ENCODE data around the gene PBX1.

DNA sequence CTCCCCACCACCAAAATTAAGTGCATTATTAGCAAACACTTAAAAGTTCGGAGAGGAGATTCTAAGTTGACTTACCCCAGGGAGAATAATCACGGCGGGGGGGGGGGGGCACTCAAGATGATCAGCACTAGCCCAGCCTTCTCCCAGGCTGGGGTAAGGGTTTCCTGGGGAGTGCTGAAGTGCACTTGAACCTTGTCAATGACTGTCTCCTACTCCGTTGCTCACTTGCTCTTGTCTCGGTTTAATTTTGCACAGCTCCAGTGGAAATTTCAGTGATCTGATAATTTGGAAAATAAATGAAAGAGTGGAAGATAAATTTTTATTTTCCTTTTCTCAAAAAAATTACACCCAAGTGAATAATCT is 59.2 kb downstream of the PBX1 start:
- TF ChIP-seq, protein P1, sequence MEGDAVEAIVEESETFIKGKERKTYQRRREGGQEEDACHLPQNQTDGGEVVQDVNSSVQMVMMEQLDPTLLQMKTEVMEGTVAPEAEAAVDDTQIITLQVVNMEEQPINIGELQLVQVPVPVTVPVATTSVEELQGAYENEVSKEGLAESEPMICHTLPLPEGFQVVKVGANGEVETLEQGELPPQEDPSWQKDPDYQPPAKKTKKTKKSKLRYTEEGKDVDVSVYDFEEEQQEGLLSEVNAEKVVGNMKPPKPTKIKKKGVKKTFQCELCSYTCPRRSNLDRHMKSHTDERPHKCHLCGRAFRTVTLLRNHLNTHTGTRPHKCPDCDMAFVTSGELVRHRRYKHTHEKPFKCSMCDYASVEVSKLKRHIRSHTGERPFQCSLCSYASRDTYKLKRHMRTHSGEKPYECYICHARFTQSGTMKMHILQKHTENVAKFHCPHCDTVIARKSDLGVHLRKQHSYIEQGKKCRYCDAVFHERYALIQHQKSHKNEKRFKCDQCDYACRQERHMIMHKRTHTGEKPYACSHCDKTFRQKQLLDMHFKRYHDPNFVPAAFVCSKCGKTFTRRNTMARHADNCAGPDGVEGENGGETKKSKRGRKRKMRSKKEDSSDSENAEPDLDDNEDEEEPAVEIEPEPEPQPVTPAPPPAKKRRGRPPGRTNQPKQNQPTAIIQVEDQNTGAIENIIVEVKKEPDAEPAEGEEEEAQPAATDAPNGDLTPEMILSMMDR (IDR thresholded peaks at IDR 0.05; ENCODE audit: low read depth, low read length, missing input control) = no peak
- no peak for TF ChIP-seq JUND (IDR thresholded peaks at IDR 0.05)
- no peak for TF ChIP-seq FOXA1 (IDR thresholded peaks at IDR 0.05)
- TF ChIP-seq GABPA (IDR thresholded peaks at IDR 0.05 in 1 of 2, conservative IDR thresholded peaks at IDR 0.05 in 1 of 2) = no peak
- no peak for TF ChIP-seq HNF4A (conservative IDR thresholded peaks at IDR 0.05)
- TF ChIP-seq RAD21 (IDR thresholded peaks at IDR 0.05) = no peak
- TF ChIP-seq SP1 (IDR thresholded peaks at IDR 0.05) = no peak
- TF ChIP-seq, protein P2, sequence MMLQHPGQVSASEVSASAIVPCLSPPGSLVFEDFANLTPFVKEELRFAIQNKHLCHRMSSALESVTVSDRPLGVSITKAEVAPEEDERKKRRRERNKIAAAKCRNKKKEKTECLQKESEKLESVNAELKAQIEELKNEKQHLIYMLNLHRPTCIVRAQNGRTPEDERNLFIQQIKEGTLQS (IDR thresholded peaks at IDR 0.05) = no peak
- TF ChIP-seq, protein P3, sequence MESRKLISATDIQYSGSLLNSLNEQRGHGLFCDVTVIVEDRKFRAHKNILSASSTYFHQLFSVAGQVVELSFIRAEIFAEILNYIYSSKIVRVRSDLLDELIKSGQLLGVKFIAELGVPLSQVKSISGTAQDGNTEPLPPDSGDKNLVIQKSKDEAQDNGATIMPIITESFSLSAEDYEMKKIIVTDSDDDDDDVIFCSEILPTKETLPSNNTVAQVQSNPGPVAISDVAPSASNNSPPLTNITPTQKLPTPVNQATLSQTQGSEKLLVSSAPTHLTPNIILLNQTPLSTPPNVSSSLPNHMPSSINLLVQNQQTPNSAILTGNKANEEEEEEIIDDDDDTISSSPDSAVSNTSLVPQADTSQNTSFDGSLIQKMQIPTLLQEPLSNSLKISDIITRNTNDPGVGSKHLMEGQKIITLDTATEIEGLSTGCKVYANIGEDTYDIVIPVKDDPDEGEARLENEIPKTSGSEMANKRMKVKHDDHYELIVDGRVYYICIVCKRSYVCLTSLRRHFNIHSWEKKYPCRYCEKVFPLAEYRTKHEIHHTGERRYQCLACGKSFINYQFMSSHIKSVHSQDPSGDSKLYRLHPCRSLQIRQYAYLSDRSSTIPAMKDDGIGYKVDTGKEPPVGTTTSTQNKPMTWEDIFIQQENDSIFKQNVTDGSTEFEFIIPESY (IDR thresholded peaks at IDR 0.05) = no peak
- TF ChIP-seq, protein P4, sequence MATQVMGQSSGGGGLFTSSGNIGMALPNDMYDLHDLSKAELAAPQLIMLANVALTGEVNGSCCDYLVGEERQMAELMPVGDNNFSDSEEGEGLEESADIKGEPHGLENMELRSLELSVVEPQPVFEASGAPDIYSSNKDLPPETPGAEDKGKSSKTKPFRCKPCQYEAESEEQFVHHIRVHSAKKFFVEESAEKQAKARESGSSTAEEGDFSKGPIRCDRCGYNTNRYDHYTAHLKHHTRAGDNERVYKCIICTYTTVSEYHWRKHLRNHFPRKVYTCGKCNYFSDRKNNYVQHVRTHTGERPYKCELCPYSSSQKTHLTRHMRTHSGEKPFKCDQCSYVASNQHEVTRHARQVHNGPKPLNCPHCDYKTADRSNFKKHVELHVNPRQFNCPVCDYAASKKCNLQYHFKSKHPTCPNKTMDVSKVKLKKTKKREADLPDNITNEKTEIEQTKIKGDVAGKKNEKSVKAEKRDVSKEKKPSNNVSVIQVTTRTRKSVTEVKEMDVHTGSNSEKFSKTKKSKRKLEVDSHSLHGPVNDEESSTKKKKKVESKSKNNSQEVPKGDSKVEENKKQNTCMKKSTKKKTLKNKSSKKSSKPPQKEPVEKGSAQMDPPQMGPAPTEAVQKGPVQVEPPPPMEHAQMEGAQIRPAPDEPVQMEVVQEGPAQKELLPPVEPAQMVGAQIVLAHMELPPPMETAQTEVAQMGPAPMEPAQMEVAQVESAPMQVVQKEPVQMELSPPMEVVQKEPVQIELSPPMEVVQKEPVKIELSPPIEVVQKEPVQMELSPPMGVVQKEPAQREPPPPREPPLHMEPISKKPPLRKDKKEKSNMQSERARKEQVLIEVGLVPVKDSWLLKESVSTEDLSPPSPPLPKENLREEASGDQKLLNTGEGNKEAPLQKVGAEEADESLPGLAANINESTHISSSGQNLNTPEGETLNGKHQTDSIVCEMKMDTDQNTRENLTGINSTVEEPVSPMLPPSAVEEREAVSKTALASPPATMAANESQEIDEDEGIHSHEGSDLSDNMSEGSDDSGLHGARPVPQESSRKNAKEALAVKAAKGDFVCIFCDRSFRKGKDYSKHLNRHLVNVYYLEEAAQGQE (IDR thresholded peaks at IDR 0.05) = no peak
- no peak for TF ChIP-seq HNF4G (IDR thresholded peaks at IDR 0.05)
- no peak for TF ChIP-seq TAF1 (conservative IDR thresholded peaks at IDR 0.05)
